Right cardiac atrium (tissue), 5 donors: ENCODE measurements around the gene POSTN. TPM values are rescaled to one million over a fixed set of nuclear protein-coding genes. Genes with fewer than 3 reads are reported as not detected.

Experiments used
- ATAC-seq, 2 donors: fragments of 200-7000 bp; cut with Tn5 transposase; one replicate each; pipeline versions ENCODE4 v1.8.0 to v1.9.1; 2020; ENCODE audit warnings: moderate library complexity in 2 of 2, mild to moderate bottlenecking in 1 of 2
- DNase-seq, 3 donors: peaks; one replicate each; pipeline ENCODE4 v3.0.0-alpha.2; 2020
- H3K27ac ChIP-seq: one replicate; pipeline ENCODE4 v1.5.1; 2013; ENCODE audit warnings: mild to moderate bottlenecking, low read length, control low read depth, moderate library complexity
- H3K27me3 ChIP-seq: one replicate; pipeline ENCODE4 v1.6.1; 2013; ENCODE audit not compliant: control insufficient read depth, insufficient read depth
- H3K4me1 ChIP-seq: one replicate; pipeline ENCODE4 v1.6.1; 2013; ENCODE audit warnings: low read length; ENCODE audit not compliant: control insufficient read depth, insufficient read depth
- H3K4me3 ChIP-seq: one replicate; pipeline ENCODE4 v1.5.1; 2013; ENCODE audit warnings: low read length, control low read depth
- H3K9me3 ChIP-seq: one replicate; pipeline ENCODE4 v1.6.1; 2013; ENCODE audit warnings: low read length; ENCODE audit not compliant: control insufficient read depth
- WGBS: extraction: QIAGEN DNeasy Blood & Tissue Kit; methylation state at CpG from one replicate; pipeline ENCODE4 v1.1.7; 2013; 5-methylcytosine and 5-hydroxymethylcytosine counted together
- intact Hi-C, 4 donors: fragments of 100-400 bp; cut with DNase I; formaldehyde crosslinking; loops; one replicate each; pipeline versions ENCODE4 v1.11.0 to v1.14.0; 2022 to 2023
- long read RNA-seq, 4 donors: library from polyadenylated mRNA; unstranded; transcript quantifications; one replicate each; pipeline ENCODE4 v2.0.0, GENCODE V29; 2020 to 2021
- polyA plus RNA-seq: library from polyadenylated mRNA; stranded (reverse); fragments of 200-250 nt; gene quantifications from one replicate; pipeline ENCODE4 v1.2.3, GENCODE V29; 2013
- total RNA-seq, 4 donors: library from RNA; stranded (reverse); fragmentation: NEBNext Ultra II Directional; extraction: Animal tissue kit (Norgen Biotek cat#: 25700); gene quantifications; one replicate each; pipeline ENCODE4 v1.2.1, GENCODE V29; 2021
- donor health status: healthy with polysubstance abuse.
- donor health status: DM: no; HTN: yes; CAD: no.
- donor health status: DM: no; HTN: no; CAD: no.
- donor health status: DM: no; HTN: yes; CAD: no; lungs with severe emphysema.
- donor health status: DM: yes; HTN: yes; CAD: no.

Gene POSTN
- total RNA-seq (100 to 1,000 TPM in 3 of 4 donors, 10 to 100 TPM in 1; 65.3 to 191 (median 140) TPM), polyA plus RNA-seq (68.6 TPM)
- long read RNA-seq, donor 1, transcript POSTN-209 (21 exons, 3,214 nt), result minor isoform, 11 of 130 reads
- long read RNA-seq, donor 1, transcript POSTN-202 (22 exons, 3,196 nt), result major isoform, 35 of 130 reads
- long read RNA-seq, donor 1, transcript POSTN-201 (21 exons, 3,071 nt), result minor isoform, 33 of 130 reads
- long read RNA-seq, donor 1, partial matches to known transcripts, result 12 of 130 reads
- long read RNA-seq, donor 1, other reads (novel, unspliced or antisense), result 30 of 130 reads
- long read RNA-seq, donor 2, transcript POSTN-201 (21 exons, 3,071 nt), result major isoform, 7 of 29 reads
- long read RNA-seq, donor 2, partial matches to known transcripts, result 3 of 29 reads
- long read RNA-seq, donor 2, other reads (novel, unspliced or antisense), result 11 of 29 reads
- long read RNA-seq, donor 3, transcript POSTN-201 (21 exons, 3,071 nt), result major isoform, 96 of 359 reads
- long read RNA-seq, donor 3, transcript POSTN-209 (21 exons, 3,214 nt), result minor isoform, 48 of 359 reads
- long read RNA-seq, donor 3, transcript POSTN-203 (23 exons, 3,373 nt), result minor isoform, 9 of 359 reads
- long read RNA-seq, donor 3, transcript POSTN-202 (22 exons, 3,196 nt), result minor isoform, 73 of 359 reads
- long read RNA-seq, donor 3, partial matches to known transcripts, result 46 of 359 reads
- long read RNA-seq, donor 3, other reads (novel, unspliced or antisense), result 79 of 359 reads
- long read RNA-seq, donor 4, transcript POSTN-201 (21 exons, 3,071 nt), result minor isoform, 19 of 56 reads
- long read RNA-seq, donor 4, transcript POSTN-202 (22 exons, 3,196 nt), result major isoform, 20 of 56 reads
- long read RNA-seq, donor 4, partial matches to known transcripts, result 2 of 56 reads
- long read RNA-seq, donor 4, other reads (novel, unspliced or antisense), result 6 of 56 reads

- peak within 1 kb of the TSS; percentile 48 for H3K4me3 ChIP-seq
- peak; percentile 57 to 60 for ATAC-seq
Measured at GRCh38 chr13:37598597-37598996, at the start of gene POSTN. Gene POSTN, minus strand, starts transcription at chr13:37598768. Its CDS starts 42 bp downstream, at chr13:37598726.

GRCh38 chr13:37647031-37647650 lies 48.6 kb upstream of the POSTN start:
- H3K27ac ChIP-seq, result no peak overlapping the region
- H3K27me3 ChIP-seq, result no peaks in the 10 kb centered on the region
- intact Hi-C loops, result no loop called here
- no peaks in the 10 kb centered on the region for H3K9me3 ChIP-seq
- H3K4me3 ChIP-seq, result no peak overlapping the region
- DNase-seq (no peak), ATAC-seq (no peak)
- no peaks in the 10 kb centered on the region for H3K4me1 ChIP-seq
- WGBS, result 35% methylated on average over 5 of the region's 5 CpGs

More at GRCh38 chr13:37598597-37598996, at the start of gene POSTN:
- WGBS, result 26% methylated on average over 6 of the region's 6 CpGs
- Histone ChIP-seq H3K27ac (no peak within 1 kb of the TSS), H3K4me1 (peaks cover 1% of the 10 kb centered on the region), H3K27me3 (no peaks in the 10 kb centered on the region), H3K9me3 (no peaks in the 10 kb centered on the region)
- DNase-seq, result no peak
- intact Hi-C loops, result no loop called here

- WGBS, result 36% methylated on average over 3 of the region's 3 CpGs
- ATAC-seq, result no peak
- intact Hi-C loops, result no loop called here
Measured at GRCh38 chr13:37646531-37646930, 48.0 kb upstream of the POSTN start.

GRCh38 chr13:37645181-37645740 lies 46.7 kb upstream of the POSTN start:
- WGBS, result 28% methylated on average over 7 of the region's 7 CpGs
- no peak for ATAC-seq
- no peaks in the 10 kb centered on the region for H3K9me3 ChIP-seq
- no peaks in the 10 kb centered on the region for H3K4me1 ChIP-seq
- H3K27ac ChIP-seq, result no peak overlapping the region
- no peaks in the 10 kb centered on the region for H3K27me3 ChIP-seq
- intact Hi-C loops, result no loop called here
- no peak overlapping the region for H3K4me3 ChIP-seq
- no peak for DNase-seq

More at GRCh38 chr13:37646531-37646930, 48.0 kb upstream of the POSTN start:
- DNase-seq, result no peak
- no peak overlapping the region for H3K4me3 ChIP-seq
- no peak overlapping the region for H3K27ac ChIP-seq
- H3K27me3 ChIP-seq, result no peaks in the 10 kb centered on the region
- H3K4me1 ChIP-seq, result no peaks in the 10 kb centered on the region
- no peaks in the 10 kb centered on the region for H3K9me3 ChIP-seq

- DNase-seq, result no peak
- Histone ChIP-seq H3K27ac (no peak overlapping the region), H3K4me3 (no peak overlapping the region), H3K9me3 (no peaks in the 10 kb centered on the region), H3K27me3 (no peaks in the 10 kb centered on the region), H3K4me1 (no peaks in the 10 kb centered on the region)
- ATAC-seq, result no peak
- intact Hi-C loops, result no loop called here
- 94% methylated on average over 2 of the region's 2 CpGs for WGBS
Measured at GRCh38 chr13:37641391-37641790, 42.8 kb upstream of the POSTN start.

- ATAC-seq, result no peak
- H3K27ac ChIP-seq, result no peak overlapping the region
- 14% methylated on average over 2 of the region's 2 CpGs for WGBS
- intact Hi-C loops, result no loop called here
- no peaks in the 10 kb centered on the region for H3K4me1 ChIP-seq
- H3K9me3 ChIP-seq, result no peaks in the 10 kb centered on the region
- DNase-seq, result no peak
- no peaks in the 10 kb centered on the region for H3K27me3 ChIP-seq
- no peak overlapping the region for H3K4me3 ChIP-seq
Measured at GRCh38 chr13:37640499-37640898, 41.9 kb upstream of the POSTN start.

- no peak overlapping the region for H3K4me3 ChIP-seq
- no peak overlapping the region for H3K27ac ChIP-seq
Measured at GRCh38 chr13:37636701-37637100, 38.1 kb upstream of the POSTN start.

GRCh38 chr13:37632294-37632693 lies 33.7 kb upstream of the POSTN start:
- no peaks in the 10 kb centered on the region for H3K9me3 ChIP-seq
- WGBS, result 65% methylated on average over 5 of the region's 5 CpGs
- H3K27ac ChIP-seq, result no peak overlapping the region
- H3K27me3 ChIP-seq, result no peaks in the 10 kb centered on the region
- DNase-seq (no peak), ATAC-seq (no peak)
- H3K4me3 ChIP-seq, result no peak overlapping the region
- no peaks in the 10 kb centered on the region for H3K4me1 ChIP-seq
- intact Hi-C loops, result no loop called here

More at GRCh38 chr13:37636701-37637100, 38.1 kb upstream of the POSTN start:
- Histone ChIP-seq H3K27me3 (no peaks in the 10 kb centered on the region), H3K4me1 (no peaks in the 10 kb centered on the region), H3K9me3 (no peaks in the 10 kb centered on the region)
- DNase-seq (no peak), ATAC-seq (no peak)
- intact Hi-C loops, result no loop called here
- 81% methylated on average over 8 of the region's 8 CpGs for WGBS

- DNase-seq, result no peak
Measured at GRCh38 chr13:37627428-37627827, 28.9 kb upstream of the POSTN start.

GRCh38 chr13:37621811-37622361 lies 23.3 kb upstream of the POSTN start:
- WGBS, result 85% methylated on average over 3 of the region's 3 CpGs
- no peaks in the 10 kb centered on the region for H3K27me3 ChIP-seq
- H3K9me3 ChIP-seq, result no peaks in the 10 kb centered on the region
- H3K4me3 ChIP-seq, result no peak overlapping the region
- no peak for DNase-seq
- intact Hi-C loops, result no loop called here
- no peak for ATAC-seq
- no peaks in the 10 kb centered on the region for H3K4me1 ChIP-seq
- no peak overlapping the region for H3K27ac ChIP-seq

More at GRCh38 chr13:37627428-37627827, 28.9 kb upstream of the POSTN start:
- ATAC-seq, result no peak
- H3K9me3 ChIP-seq, result no peaks in the 10 kb centered on the region
- intact Hi-C loops, result no loop called here
- no peaks in the 10 kb centered on the region for H3K27me3 ChIP-seq
- H3K27ac ChIP-seq, result no peak overlapping the region
- no peak overlapping the region for H3K4me3 ChIP-seq
- 86% methylated on average over 4 of the region's 4 CpGs for WGBS
- H3K4me1 ChIP-seq, result no peaks in the 10 kb centered on the region
